HCT116 (cell line): Measurements from ENCODE around the gene GADD45A. TPM values are rescaled to one million over a fixed set of nuclear protein-coding genes. Genes with fewer than 3 reads are reported as not detected.

Experiments used
- EGR1 ChIP-seq: IDR thresholded peaks from 2 replicates; pipeline ENCODE4 v1.6.1; 2012; ENCODE audit warnings: low read depth
- JUND ChIP-seq: IDR thresholded peaks from 2 replicates; pipeline ENCODE4 v1.6.1; 2012
- RAD21 ChIP-seq: IDR thresholded peaks from 2 replicates; pipeline ENCODE4 v1.6.1; 2012; ENCODE audit warnings: low read depth, mild to moderate bottlenecking
- SRF ChIP-seq: IDR thresholded peaks from 2 replicates; pipeline ENCODE4 v1.6.1; 2012; ENCODE audit warnings: low read depth
- TCF7L2 ChIP-seq: IDR thresholded peaks from 2 replicates; pipeline ENCODE4 v1.7.0; 2011; ENCODE audit warnings: borderline replicate concordance, inconsistent platforms; ENCODE audit not compliant: insufficient read depth, insufficient read length; ENCODE audit errors: extremely low read depth
- ZNF274 ChIP-seq: fragments of 200-500 bp; sonication (Bioruptor generic); IDR thresholded peaks from 2 replicates; pipeline ENCODE4 v1.6.1; 2014; ENCODE audit warnings: mild to moderate bottlenecking, low read depth, low read length, inconsistent platforms
- total RNA-seq: library from RNA; stranded (reverse); gene quantifications from one replicate; pipeline ENCODE4 v1.2.1, GENCODE V29; 2021; ENCODE audit not compliant: unreplicated experiment
- TF ChIP-seq, protein P1 (sequence below), 3 experiments: fragments of 200-600 bp in 1 of 3; sonication (generic) in 1 of 3; IDR thresholded peaks in 2 of 3; conservative IDR thresholded peaks in 1 of 3; 2 replicates each; pipeline ENCODE4 v1.5.1; 2012 to 2017; ENCODE audit warnings: low read depth in 2 of 3, low read length in 2 of 3, antibody characterized with exemption in 1 of 3, borderline replicate concordance in 1 of 3, control low read depth in 1 of 3, mild to moderate bottlenecking in 1 of 3, mixed read lengths in 1 of 3, mixed run types in 1 of 3, moderate library complexity in 1 of 3; ENCODE audit not compliant: insufficient read depth in 1 of 3
- TF ChIP-seq, protein P2 (sequence below): IDR thresholded peaks from 2 replicates; pipeline ENCODE4 v1.6.1; 2012; ENCODE audit warnings: low read depth

Gene GADD45A
- total RNA-seq, 1 experiment from 2014 or later, result 105 TPM

DNA sequence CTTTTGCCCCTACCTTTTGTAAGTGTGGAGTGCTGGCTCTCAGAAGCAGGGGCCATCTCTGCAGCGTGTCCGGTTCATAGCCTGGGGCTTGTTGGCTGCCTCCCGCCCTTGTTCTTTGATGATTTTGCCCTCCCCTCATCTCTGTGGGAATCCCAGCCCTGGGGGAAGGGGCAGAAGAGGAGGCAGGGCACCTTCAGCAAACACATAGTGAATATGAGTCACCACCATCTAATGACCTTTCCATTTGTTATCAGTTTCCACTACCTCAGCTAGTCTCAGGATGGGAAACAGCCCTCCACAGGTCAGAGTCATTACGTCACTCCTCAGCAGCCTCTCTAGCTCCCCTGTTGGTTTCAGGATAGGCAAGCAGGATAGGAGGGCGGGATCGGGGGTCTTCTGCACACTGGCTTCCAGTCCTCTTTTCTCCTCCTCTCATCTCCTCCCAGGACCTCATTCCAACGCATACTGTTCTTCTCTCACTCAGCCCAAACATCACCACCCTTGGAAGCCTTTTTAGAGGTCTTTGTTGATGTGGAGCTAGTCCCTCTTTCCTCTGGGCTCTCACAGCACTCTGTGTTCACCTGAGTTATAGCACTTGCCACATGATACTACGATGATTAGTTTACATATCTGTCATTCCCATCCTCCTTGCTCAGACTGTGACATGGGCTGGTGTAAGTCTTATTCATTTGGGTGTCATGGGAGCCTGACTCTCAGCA, 15.8 kb downstream of the GADD45A start (continued):
- peak; percentile 97 for TF ChIP-seq TCF7L2
- TF ChIP-seq RAD21, result peak; percentile 21; the same call in 1 of the 2 replicates
- TF ChIP-seq SRF, result 0 out of 2 replicates have a peak, but pooled peaks have one; percentile 5
- TF ChIP-seq JUND, result peak; percentile 87
- TF ChIP-seq, protein P1, sequence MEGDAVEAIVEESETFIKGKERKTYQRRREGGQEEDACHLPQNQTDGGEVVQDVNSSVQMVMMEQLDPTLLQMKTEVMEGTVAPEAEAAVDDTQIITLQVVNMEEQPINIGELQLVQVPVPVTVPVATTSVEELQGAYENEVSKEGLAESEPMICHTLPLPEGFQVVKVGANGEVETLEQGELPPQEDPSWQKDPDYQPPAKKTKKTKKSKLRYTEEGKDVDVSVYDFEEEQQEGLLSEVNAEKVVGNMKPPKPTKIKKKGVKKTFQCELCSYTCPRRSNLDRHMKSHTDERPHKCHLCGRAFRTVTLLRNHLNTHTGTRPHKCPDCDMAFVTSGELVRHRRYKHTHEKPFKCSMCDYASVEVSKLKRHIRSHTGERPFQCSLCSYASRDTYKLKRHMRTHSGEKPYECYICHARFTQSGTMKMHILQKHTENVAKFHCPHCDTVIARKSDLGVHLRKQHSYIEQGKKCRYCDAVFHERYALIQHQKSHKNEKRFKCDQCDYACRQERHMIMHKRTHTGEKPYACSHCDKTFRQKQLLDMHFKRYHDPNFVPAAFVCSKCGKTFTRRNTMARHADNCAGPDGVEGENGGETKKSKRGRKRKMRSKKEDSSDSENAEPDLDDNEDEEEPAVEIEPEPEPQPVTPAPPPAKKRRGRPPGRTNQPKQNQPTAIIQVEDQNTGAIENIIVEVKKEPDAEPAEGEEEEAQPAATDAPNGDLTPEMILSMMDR (IDR thresholded peaks at IDR 0.05 in 2 of 3, conservative IDR thresholded peaks at IDR 0.05 in 1 of 3; ENCODE audit: borderline replicate concordance in 1 of 3, insufficient read depth in 1 of 3, low read depth in 2 of 3, low read length in 2 of 3), result peak in 2 of 3 experiments; percentile 49 to 54; a peak in 4 of 6 replicates
- peak; percentile 24; the same call in 1 of the 2 replicates for TF ChIP-seq EGR1
- no peak for TF ChIP-seq ZNF274
- TF ChIP-seq, protein P2, sequence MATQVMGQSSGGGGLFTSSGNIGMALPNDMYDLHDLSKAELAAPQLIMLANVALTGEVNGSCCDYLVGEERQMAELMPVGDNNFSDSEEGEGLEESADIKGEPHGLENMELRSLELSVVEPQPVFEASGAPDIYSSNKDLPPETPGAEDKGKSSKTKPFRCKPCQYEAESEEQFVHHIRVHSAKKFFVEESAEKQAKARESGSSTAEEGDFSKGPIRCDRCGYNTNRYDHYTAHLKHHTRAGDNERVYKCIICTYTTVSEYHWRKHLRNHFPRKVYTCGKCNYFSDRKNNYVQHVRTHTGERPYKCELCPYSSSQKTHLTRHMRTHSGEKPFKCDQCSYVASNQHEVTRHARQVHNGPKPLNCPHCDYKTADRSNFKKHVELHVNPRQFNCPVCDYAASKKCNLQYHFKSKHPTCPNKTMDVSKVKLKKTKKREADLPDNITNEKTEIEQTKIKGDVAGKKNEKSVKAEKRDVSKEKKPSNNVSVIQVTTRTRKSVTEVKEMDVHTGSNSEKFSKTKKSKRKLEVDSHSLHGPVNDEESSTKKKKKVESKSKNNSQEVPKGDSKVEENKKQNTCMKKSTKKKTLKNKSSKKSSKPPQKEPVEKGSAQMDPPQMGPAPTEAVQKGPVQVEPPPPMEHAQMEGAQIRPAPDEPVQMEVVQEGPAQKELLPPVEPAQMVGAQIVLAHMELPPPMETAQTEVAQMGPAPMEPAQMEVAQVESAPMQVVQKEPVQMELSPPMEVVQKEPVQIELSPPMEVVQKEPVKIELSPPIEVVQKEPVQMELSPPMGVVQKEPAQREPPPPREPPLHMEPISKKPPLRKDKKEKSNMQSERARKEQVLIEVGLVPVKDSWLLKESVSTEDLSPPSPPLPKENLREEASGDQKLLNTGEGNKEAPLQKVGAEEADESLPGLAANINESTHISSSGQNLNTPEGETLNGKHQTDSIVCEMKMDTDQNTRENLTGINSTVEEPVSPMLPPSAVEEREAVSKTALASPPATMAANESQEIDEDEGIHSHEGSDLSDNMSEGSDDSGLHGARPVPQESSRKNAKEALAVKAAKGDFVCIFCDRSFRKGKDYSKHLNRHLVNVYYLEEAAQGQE, result no peak
